Measurements from ENCODE around the gene ZNF12.

- TF ChIP-seq POLR2A (IDR thresholded peaks at IDR 0.05; ENCODE audit: low read length) (no peak), GATA1 (IDR thresholded peaks at IDR 0.05; ENCODE audit: low read depth, low read length) (no peak)
Observed at GRCh38 chr7:6691609-6692106, 15.1 kb downstream of the ZNF12 start.

Data from erythroblast (primary cell).